CMK (cell line): ENCODE measurements around the gene FGFR4.

ENCODE experiments used
- DNase-seq: peaks from one replicate; pipeline ENCODE4 v3.0.0-alpha.2; 2010; ENCODE audit warnings: low read depth

FGFR4 gene

DNA sequence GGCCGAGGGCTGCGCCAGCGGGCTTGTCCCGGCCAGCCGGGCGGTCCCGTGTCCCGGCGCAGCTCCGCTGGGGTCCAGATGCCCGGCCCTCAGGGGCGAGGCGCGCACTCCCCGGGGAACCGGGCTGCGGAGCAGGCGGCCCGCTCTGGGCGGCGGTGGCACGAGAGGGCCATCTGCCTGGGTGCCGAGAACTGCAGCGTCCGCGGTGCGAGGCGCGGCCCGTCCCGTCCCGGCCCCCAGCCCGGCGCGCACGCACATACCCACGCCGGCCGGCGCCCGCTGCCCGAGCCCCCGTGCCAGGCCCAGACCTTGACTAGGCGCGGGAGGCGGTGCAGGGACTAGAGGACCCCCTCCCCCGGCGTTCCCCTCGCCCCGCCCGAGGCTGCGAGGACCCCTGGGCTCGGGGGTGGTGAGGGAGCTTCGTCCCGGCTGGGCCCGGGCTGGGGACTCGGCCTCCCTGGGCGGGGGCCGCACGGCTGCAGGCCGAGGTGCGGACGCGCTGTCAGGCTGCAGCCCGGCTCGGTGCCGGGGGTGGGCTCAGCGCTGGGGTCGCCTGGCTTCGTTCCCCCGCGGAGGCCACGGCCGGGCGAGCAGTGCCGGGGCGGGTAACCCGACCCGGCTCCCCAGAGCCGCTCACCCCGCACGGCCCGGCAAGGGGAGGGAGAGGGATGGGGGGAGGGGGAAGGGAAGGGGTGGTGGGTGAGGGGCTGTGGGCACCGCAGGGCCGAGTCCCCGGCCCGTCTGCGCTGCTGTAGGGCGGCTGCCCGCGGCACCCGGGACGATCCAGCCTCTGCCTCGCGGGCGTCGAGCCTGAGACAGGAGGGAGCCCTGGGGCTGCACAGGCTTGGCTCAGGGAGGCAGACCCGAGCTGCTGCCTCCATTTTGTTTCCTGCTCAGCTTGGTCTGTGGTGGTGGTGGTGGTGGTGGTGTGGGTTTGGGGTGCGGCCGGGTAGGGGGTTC is 45.7 kb downstream of the FGFR4 start:
- no peak for DNase-seq

DNA sequence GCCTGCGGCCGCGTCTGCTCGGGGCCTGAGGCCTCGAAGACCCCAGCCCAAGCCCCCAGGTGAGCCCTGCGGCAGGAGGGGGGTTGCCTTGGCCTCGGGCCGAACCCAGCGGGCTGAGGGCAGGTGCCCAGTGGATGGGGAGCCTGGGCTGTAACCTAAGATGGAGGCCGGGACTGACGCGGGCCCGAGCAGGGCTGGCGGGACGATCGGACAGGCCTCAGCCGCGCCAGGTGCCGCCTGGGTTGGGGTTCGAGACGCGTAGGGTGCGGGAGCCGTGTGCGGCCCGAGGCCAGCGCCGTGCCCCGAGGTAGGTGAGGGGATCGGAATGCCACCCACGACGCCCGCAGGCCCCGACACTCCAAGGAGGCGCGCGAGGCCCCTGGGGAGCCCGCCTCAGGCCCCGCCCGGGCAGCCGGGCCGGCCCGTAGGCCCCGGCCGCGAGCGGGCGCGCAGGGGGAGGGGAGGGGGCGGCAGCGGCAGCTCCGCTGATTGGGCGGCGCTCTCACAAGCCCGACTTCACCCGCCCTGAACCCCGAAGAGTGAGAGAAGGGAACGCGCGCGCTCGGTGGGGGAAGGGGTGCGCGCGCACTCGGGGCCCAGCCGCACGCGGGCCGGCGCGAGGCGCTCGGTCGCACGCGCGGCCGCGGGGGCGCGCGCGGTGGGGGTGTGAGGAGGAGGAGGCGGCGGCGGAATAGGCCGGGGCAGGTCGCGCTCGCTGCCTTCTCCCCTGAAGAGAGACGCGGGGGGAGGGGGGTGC is 46.6 kb downstream of the FGFR4 start, which contains the start of gene NSD1:
Gene NSD1 (plus strand): TSS at position 678 of the 757 bp plus-strand sequence. CDS start 1,331 bp downstream, outside the sequence.
- peak; percentile 62 for DNase-seq

GRCh38 chr5:177133853-177134696 is 47.4 kb downstream of the FGFR4 start:
- DNase-seq, result peak; percentile 15

GRCh38 chr5:177134697-177135225 is 48.0 kb downstream of the FGFR4 start:
- no peak for DNase-seq

- DNase-seq, result no peak
Observed at GRCh38 chr5:177140312-177140711, 53.6 kb downstream of the FGFR4 start.

DNA sequence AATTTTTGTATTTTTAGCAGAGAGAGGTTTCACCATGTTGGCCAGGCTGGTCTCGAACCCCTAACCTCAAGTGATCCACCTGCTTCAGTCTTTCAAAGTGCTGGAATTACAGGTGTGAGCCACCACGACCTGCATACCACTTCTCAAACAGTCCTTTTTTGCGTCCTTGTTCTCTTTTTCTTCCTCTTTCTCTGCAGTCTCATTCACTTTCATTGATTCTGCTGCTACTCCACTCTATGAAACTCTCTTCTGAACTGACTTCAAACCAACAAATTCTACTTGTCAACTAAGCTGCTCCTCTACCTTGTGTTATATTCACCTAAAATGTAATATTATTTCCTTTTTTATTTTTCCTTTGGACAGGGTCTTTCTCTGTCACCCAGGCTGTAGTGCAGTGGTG is 54.8 kb downstream of the FGFR4 start:
- DNase-seq, result no peak

DNA sequence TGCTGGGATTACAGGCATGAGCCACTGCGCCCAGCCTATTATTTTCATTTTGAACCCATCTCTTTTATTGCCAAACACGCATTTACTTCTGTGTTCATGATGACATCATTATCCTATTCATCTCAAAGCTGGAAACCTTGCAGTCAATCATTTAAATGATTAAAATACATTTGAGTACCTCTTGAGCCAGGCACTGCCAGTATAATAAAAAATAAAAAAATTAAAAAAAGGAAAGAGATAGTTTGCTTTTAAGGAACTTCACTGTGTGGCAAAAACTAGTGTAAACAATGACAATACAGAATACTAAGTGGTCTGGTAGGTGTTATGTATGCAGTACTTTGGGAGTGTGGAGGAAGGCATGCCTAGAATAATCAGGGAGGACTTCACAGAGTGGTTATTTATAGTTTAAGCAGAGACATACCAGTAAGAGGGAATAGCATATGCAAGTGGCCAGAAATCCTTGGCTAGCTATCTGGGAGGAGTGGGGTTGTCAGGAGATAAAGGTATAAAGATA is 55.4 kb downstream of the FGFR4 start:
- DNase-seq, result no peak

- DNase-seq, result no peak
Observed at GRCh38 chr5:177142778-177143177, 56.1 kb downstream of the FGFR4 start.

- no peak for DNase-seq
Observed at GRCh38 chr5:177146891-177147638, 60.4 kb downstream of the FGFR4 start.
